WTC11 (cell line): ENCODE data around the gene DMD. TPM values are rescaled to one million over a fixed set of nuclear protein-coding genes. Genes with fewer than 3 reads are reported as not detected.

Experiments
- ATAC-seq: fragments of 200-7000 bp; cut with Tn5 transposase; 2 replicates; pipeline ENCODE4 v1.10.0; 2021; ENCODE audit warnings: mild to moderate bottlenecking, moderate library complexity
- CTCF ChIA-PET: fragments of 300-600 bp; sonication (Branson Sonifier 250); formaldehyde crosslinking; loops from one replicate; lab custom pipeline; 2021; ENCODE audit warnings: antibody characterized with exemption; lab: Charles Lee
- POLR2A ChIA-PET: fragments of 350-600 bp; sonication (Branson Sonifier 250); formaldehyde crosslinking; loops from one replicate; lab custom pipeline; 2021; ENCODE audit warnings: antibody characterized with exemption; lab: Charles Lee
- DNase-seq: peaks from one replicate; pipeline ENCODE4 v3.0.0; 2021; ENCODE audit warnings: low spot score
- H3K27ac Mint-ChIP-seq: 2 replicates; pipeline ENCODE4 v1.8.0; 2021; ENCODE audit warnings: mixed read lengths
- H3K27me3 Mint-ChIP-seq: 2 replicates; pipeline ENCODE4 v1.8.0; 2021; ENCODE audit warnings: low read depth, mild to moderate bottlenecking, moderate library complexity, mixed read lengths
- H3K36me3 Mint-ChIP-seq: 2 replicates; pipeline ENCODE4 v1.8.0; 2021; ENCODE audit warnings: mixed read lengths
- H3K4me1 Mint-ChIP-seq: 2 replicates; pipeline ENCODE4 v1.8.0; 2022; ENCODE audit warnings: mixed read lengths
- H3K4me3 Mint-ChIP-seq: 2 replicates; pipeline ENCODE4 v1.8.0; 2021; ENCODE audit warnings: mild to moderate bottlenecking, moderate library complexity, mixed read lengths
- H3K9me3 Mint-ChIP-seq: 2 replicates; pipeline ENCODE4 v1.8.0; 2021; ENCODE audit warnings: mixed read lengths
- AR ChIP-seq: fragments of 250-450 bp; sonication (Bioruptor Pico); IDR thresholded peaks from 2 replicates; pipeline ENCODE4 v1.9.0; 2021; ENCODE audit warnings: mild to moderate bottlenecking
- ARID4B ChIP-seq: sonication (generic); formaldehyde crosslinking; IDR thresholded peaks from 2 replicates; pipeline ENCODE4 v1.8.0; 2023; ENCODE audit warnings: missing genetic modification reagents, mild to moderate bottlenecking, borderline replicate concordance
- ATF1 ChIP-seq: sonication (generic); formaldehyde crosslinking; IDR thresholded peaks from 2 replicates; pipeline ENCODE4 v1.8.1; 2023; ENCODE audit warnings: mild to moderate bottlenecking, moderate library complexity, missing genetic modification reagents
- CDX4 ChIP-seq: fragments of 250-450 bp; sonication (Bioruptor Pico); IDR thresholded peaks from 2 replicates; pipeline ENCODE4 v1.9.0; 2021; ENCODE audit warnings: moderate library complexity, mild to moderate bottlenecking, inconsistent platforms, borderline replicate concordance
- CREB1 ChIP-seq: sonication (generic); formaldehyde crosslinking; IDR thresholded peaks from 2 replicates; pipeline ENCODE4 v1.8.0; 2023; ENCODE audit warnings: mild to moderate bottlenecking, missing genetic modification reagents
- E2F5 ChIP-seq: sonication (generic); formaldehyde crosslinking; IDR thresholded peaks from 2 replicates; pipeline ENCODE4 v1.8.1; 2022; ENCODE audit warnings: mild to moderate bottlenecking, moderate library complexity, missing genetic modification reagents
- ELF4 ChIP-seq: sonication (generic); formaldehyde crosslinking; IDR thresholded peaks from 2 replicates; pipeline ENCODE4 v1.8.1; 2022; ENCODE audit warnings: low read depth, mild to moderate bottlenecking, moderate library complexity, missing genetic modification reagents
- FOXK1 ChIP-seq: sonication (generic); formaldehyde crosslinking; IDR thresholded peaks from 2 replicates; pipeline ENCODE4 v1.8.0; 2022; ENCODE audit warnings: mild to moderate bottlenecking, moderate library complexity, missing genetic modification reagents
- IRF2 ChIP-seq: sonication (generic); formaldehyde crosslinking; IDR thresholded peaks from 2 replicates; pipeline ENCODE4 v1.8.0; 2022; ENCODE audit warnings: low read depth, missing genetic modification reagents, borderline replicate concordance
- KAT7 ChIP-seq: sonication (generic); formaldehyde crosslinking; IDR thresholded peaks from 2 replicates; pipeline ENCODE4 v1.8.1; 2023; ENCODE audit warnings: missing genetic modification reagents, mild to moderate bottlenecking, borderline replicate concordance
- MLX ChIP-seq: sonication (generic); formaldehyde crosslinking; IDR thresholded peaks from 2 replicates; pipeline ENCODE4 v1.8.1; 2023; ENCODE audit warnings: mild to moderate bottlenecking, missing genetic modification reagents, moderate library complexity
- NFATC4 ChIP-seq: fragments of 250-450 bp; sonication (Bioruptor Pico); IDR thresholded peaks from 2 replicates; pipeline ENCODE4 v1.9.0; 2021; ENCODE audit warnings: mild to moderate bottlenecking
- RELA ChIP-seq: sonication (generic); formaldehyde crosslinking; IDR thresholded peaks from 2 replicates; pipeline ENCODE4 v1.8.1; 2022; ENCODE audit warnings: missing genetic modification reagents, mild to moderate bottlenecking, borderline replicate concordance
- SMAD4 ChIP-seq: sonication (generic); formaldehyde crosslinking; IDR thresholded peaks from 2 replicates; pipeline ENCODE4 v1.8.0; 2022; ENCODE audit warnings: mild to moderate bottlenecking, missing genetic modification reagents
- SP1 ChIP-seq: sonication (generic); formaldehyde crosslinking; conservative IDR thresholded peaks from 2 replicates; pipeline ENCODE4 v1.8.1; 2022; ENCODE audit warnings: missing genetic modification reagents
- TEAD1 ChIP-seq: sonication (generic); formaldehyde crosslinking; IDR thresholded peaks from 2 replicates; pipeline ENCODE4 v1.8.0; 2022; ENCODE audit warnings: mild to moderate bottlenecking, missing genetic modification reagents
- USF2 ChIP-seq: sonication (generic); formaldehyde crosslinking; IDR thresholded peaks from 2 replicates; pipeline ENCODE4 v1.8.1; 2023; ENCODE audit warnings: mild to moderate bottlenecking, missing genetic modification reagents, moderate library complexity
- ZBTB21 ChIP-seq: sonication (generic); formaldehyde crosslinking; IDR thresholded peaks from 2 replicates; pipeline ENCODE4 v1.8.1; 2023; ENCODE audit warnings: mild to moderate bottlenecking, missing genetic modification reagents, borderline replicate concordance
- ZBTB43 ChIP-seq: sonication (generic); formaldehyde crosslinking; IDR thresholded peaks from 2 replicates; pipeline ENCODE4 v1.8.1; 2023; ENCODE audit warnings: mild to moderate bottlenecking, missing genetic modification reagents
- ZNF396 ChIP-seq: fragments of 250-450 bp; sonication (Bioruptor Pico); IDR thresholded peaks from 2 replicates; pipeline ENCODE4 v1.8.0; 2021; ENCODE audit warnings: mild to moderate bottlenecking, moderate library complexity, borderline replicate concordance
- ZNF423 ChIP-seq: fragments of 250-450 bp; sonication (Bioruptor Pico); IDR thresholded peaks from 2 replicates; pipeline ENCODE4 v2.1.2; 2022; ENCODE audit warnings: mild to moderate bottlenecking, moderate library complexity
- ZSCAN18 ChIP-seq: fragments of 250-450 bp; sonication (Bioruptor Pico); IDR thresholded peaks from 2 replicates; pipeline ENCODE4 v2.1.2; 2022; ENCODE audit warnings: mild to moderate bottlenecking, moderate library complexity
- total RNA-seq: library from RNA; stranded (reverse); gene quantifications from 3 replicates; pipeline ENCODE4 v1.2.3, GENCODE V29; 2021

DMD gene
- total RNA-seq, 1 experiment from 2014 or later: 9.1 TPM

- no peak for TF ChIP-seq CDX4
- TF ChIP-seq USF2: no peak
- TF ChIP-seq FOXK1 (CRISPR knock-in tag): no peak
- TF ChIP-seq E2F5 (CRISPR knock-in tag): no peak
- no peak for TF ChIP-seq IRF2 (CRISPR knock-in tag)
- no peak for TF ChIP-seq NFATC4 (CRISPR knock-in tag)
- no peak for TF ChIP-seq ZBTB21 (CRISPR knock-in tag)
- no peak for TF ChIP-seq ZNF423 (CRISPR knock-in tag)
Measured at GRCh38 chrX:31397119-31397518, 1814.2 kb downstream of the DMD start (continued).

- Mint-ChIP-seq H3K27ac (no peak overlapping the region), H3K4me3 (no peak overlapping the region), H3K9me3 (no peaks in the 10 kb centered on the region), H3K27me3 (no peaks in the 10 kb centered on the region), H3K4me1 (no peaks in the 10 kb centered on the region), H3K36me3 (no peaks in the 10 kb centered on the region)
- ATAC-seq (no peak), DNase-seq (no peak)
- TF ChIP-seq ZNF396 (no peak), TEAD1 (CRISPR knock-in tag) (no peak), RELA (CRISPR knock-in tag) (no peak), CDX4 (no peak), ZBTB43 (CRISPR knock-in tag) (no peak), SMAD4 (CRISPR knock-in tag) (no peak), AR (CRISPR knock-in tag) (no peak), ZSCAN18 (no peak), MLX (CRISPR knock-in tag) (no peak), CREB1 (no peak), SP1 (CRISPR knock-in tag) (no peak), ATF1 (no peak), ELF4 (CRISPR knock-in tag) (no peak), ARID4B (CRISPR knock-in tag) (no peak), KAT7 (CRISPR knock-in tag) (no peak)
- CTCF ChIA-PET: no interaction called here
- POLR2A ChIA-PET: no interaction called here
Measured at GRCh38 chrX:31392513-31392912, 1818.8 kb downstream of the DMD start.
